GM12873 (cell line): ENCODE results near the gene SLC25A33.

Source experiments
- TF ChIP-seq, protein P1 (sequence below): IDR thresholded peaks from 2 replicates; pipeline ENCODE4 v1.5.1; 2012; ENCODE audit warnings: low read depth, mild to moderate bottlenecking, moderate library complexity, low read length, control low read depth; ENCODE audit not compliant: insufficient read depth; ENCODE audit errors: missing control alignments

The SLC25A33 gene

GRCh38 chr1:9624081-9624480 is 84.8 kb downstream of the SLC25A33 start:
- TF ChIP-seq, protein P1, sequence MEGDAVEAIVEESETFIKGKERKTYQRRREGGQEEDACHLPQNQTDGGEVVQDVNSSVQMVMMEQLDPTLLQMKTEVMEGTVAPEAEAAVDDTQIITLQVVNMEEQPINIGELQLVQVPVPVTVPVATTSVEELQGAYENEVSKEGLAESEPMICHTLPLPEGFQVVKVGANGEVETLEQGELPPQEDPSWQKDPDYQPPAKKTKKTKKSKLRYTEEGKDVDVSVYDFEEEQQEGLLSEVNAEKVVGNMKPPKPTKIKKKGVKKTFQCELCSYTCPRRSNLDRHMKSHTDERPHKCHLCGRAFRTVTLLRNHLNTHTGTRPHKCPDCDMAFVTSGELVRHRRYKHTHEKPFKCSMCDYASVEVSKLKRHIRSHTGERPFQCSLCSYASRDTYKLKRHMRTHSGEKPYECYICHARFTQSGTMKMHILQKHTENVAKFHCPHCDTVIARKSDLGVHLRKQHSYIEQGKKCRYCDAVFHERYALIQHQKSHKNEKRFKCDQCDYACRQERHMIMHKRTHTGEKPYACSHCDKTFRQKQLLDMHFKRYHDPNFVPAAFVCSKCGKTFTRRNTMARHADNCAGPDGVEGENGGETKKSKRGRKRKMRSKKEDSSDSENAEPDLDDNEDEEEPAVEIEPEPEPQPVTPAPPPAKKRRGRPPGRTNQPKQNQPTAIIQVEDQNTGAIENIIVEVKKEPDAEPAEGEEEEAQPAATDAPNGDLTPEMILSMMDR, result no peak

DNA sequence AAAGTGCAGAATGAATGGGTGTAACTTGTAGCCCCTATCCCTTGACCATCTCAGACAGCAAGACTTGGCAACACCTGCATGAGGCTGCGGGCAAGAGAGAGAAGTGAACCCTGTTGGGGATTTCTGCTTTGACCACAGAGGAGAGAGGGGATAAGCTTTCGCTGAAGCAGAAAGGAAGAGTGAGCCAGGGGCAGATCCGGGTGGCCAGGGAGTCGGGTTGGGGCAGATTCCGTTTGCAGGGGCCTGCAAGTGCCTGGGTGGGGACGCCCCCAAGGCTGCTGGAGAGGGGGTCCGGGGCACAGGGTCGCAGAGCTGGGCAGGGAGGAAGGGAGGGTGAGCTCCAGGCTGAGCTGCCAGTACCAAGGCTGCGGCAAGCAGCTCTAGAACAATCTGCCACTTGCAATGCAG is 86.9 kb downstream of the SLC25A33 start:
- TF ChIP-seq, protein P1, result no peak

DNA sequence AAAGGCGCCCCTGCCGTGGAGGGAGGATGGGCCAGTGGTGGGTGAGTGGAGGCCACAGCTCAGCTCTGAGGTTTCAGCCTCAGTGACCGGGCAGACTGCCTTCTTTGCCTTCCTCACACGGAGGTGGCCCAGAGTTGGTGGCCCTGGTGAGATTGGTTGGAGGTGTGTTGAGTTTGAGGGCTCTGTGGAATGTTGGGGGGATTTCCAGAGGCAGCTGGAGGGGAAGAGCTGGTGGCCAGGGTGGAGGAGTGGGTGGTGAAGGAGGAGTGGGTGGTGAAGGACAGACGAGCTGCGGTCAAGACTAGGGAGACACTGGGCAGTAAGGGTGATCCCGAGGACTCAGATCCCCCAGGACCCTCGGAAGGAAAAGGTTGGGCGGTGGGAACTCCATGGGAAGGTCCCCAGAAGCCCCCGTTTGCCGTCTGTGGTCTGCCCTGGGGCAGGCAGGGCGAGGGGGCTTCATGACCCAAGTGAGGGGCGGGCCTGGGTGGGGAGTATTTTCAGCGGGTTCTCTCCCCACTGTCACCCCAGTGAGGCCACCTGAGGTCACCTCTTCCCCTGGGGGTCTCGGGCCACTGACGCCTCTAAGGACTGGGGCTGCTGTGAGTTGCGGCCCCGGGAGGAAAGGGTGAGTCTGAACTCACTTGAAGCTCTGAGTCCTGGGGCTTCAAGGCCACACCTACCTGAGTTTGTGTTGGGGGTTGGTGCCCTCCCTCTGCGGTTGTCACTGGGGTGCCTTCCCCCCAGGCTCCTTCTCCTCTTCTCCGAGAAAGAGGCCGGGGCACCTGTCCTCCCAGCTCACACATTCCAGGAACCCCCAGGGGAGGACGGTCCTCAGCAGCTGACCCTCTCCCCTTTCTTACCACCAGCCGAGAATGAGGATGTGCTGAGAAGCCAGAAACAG is 89.5 kb downstream of the SLC25A33 start:
- TF ChIP-seq, protein P1, result no peak

GRCh38 chr1:9629445-9630201 is 90.4 kb downstream of the SLC25A33 start:
- TF ChIP-seq, protein P1, result no peak

GRCh38 chr1:9630331-9631111 is 91.3 kb downstream of the SLC25A33 start:
- TF ChIP-seq, protein P1, result no peak

DNA sequence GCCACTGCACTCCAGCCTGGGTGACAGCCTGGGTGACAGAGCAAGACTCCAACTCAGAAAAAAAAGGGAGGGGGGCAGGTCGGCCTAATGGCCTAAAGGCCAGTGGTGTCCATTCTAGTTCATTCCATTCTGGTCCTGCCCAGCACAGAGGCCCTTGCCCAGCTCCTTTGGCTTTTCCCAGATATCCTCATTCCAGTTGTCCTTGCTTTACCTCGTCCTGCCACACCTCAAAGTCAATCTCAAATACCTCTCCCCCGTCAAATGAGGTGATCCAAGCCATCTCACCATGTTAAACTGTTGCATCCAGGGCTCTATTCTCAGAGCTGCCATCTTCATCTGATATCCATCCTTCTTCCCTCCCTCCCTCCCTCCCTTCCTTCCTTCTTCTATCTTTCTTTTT is 92.3 kb downstream of the SLC25A33 start:
- TF ChIP-seq, protein P1, result no peak
